IPS-18c (cell line): ENCODE data around the gene INSR.

Experiments
- H3K4me3 ChIP-seq: 2 replicates; pipeline ENCODE4 v1.7.0; 2013; ENCODE audit warnings: low read depth, mild to moderate bottlenecking, low read length, moderate library complexity; ENCODE audit not compliant: insufficient read depth
- H3K9me3 ChIP-seq: one replicate; pipeline ENCODE4 v1.6.1; 2013; ENCODE audit warnings: mild to moderate bottlenecking, low read length, moderate library complexity; ENCODE audit not compliant: control insufficient read depth, insufficient read depth

The INSR gene

GRCh38 chr19:7265963-7266362 lies 28.3 kb downstream of the INSR start:
- H3K4me3 ChIP-seq = no peak overlapping the region
- H3K9me3 ChIP-seq = no peaks in the 10 kb centered on the region

- H3K9me3 ChIP-seq = no peaks in the 10 kb centered on the region
- H3K4me3 ChIP-seq = no peak overlapping the region
These were observed 29.4 kb downstream of the INSR start for GRCh38 chr19:7264858-7265257.

- Histone ChIP-seq H3K4me3 (no peak overlapping the region), H3K9me3 (no peaks in the 10 kb centered on the region)
These were observed 30.7 kb downstream of the INSR start for GRCh38 chr19:7263521-7263920.

- no peak overlapping the region for H3K4me3 ChIP-seq
- no peaks in the 10 kb centered on the region for H3K9me3 ChIP-seq
These were observed 31.1 kb downstream of the INSR start for GRCh38 chr19:7263066-7263465.

- Histone ChIP-seq H3K9me3 (no peaks in the 10 kb centered on the region), H3K4me3 (no peak overlapping the region)
These were observed 31.7 kb downstream of the INSR start for GRCh38 chr19:7262470-7262869.

- Histone ChIP-seq H3K9me3 (no peaks in the 10 kb centered on the region), H3K4me3 (no peak overlapping the region)
These were observed 34.1 kb downstream of the INSR start for GRCh38 chr19:7260161-7260560.

GRCh38 chr19:7258840-7259395 lies 35.3 kb downstream of the INSR start:
- H3K4me3 ChIP-seq = no peak overlapping the region
- H3K9me3 ChIP-seq = no peaks in the 10 kb centered on the region

- Histone ChIP-seq H3K4me3 (no peak overlapping the region), H3K9me3 (no peaks in the 10 kb centered on the region)
These were observed 36.0 kb downstream of the INSR start for GRCh38 chr19:7258041-7258839.

GRCh38 chr19:7257148-7258040 lies 36.8 kb downstream of the INSR start:
- H3K4me3 ChIP-seq = no peak overlapping the region
- H3K9me3 ChIP-seq = no peaks in the 10 kb centered on the region

GRCh38 chr19:7255631-7256030 lies 38.6 kb downstream of the INSR start:
- no peak overlapping the region for H3K4me3 ChIP-seq
- no peaks in the 10 kb centered on the region for H3K9me3 ChIP-seq

GRCh38 chr19:7255119-7255518 lies 39.1 kb downstream of the INSR start:
- Histone ChIP-seq H3K4me3 (no peak overlapping the region), H3K9me3 (no peaks in the 10 kb centered on the region)

- H3K4me3 ChIP-seq = no peak overlapping the region
- H3K9me3 ChIP-seq = no peaks in the 10 kb centered on the region
These were observed 39.6 kb downstream of the INSR start for GRCh38 chr19:7254590-7254989.

GRCh38 chr19:7252364-7252763 lies 41.9 kb downstream of the INSR start:
- Histone ChIP-seq H3K4me3 (no peak overlapping the region), H3K9me3 (no peaks in the 10 kb centered on the region)

GRCh38 chr19:7251494-7251893 lies 42.7 kb downstream of the INSR start:
- Histone ChIP-seq H3K9me3 (no peaks in the 10 kb centered on the region), H3K4me3 (no peak overlapping the region)

- H3K4me3 ChIP-seq = no peak overlapping the region
- no peaks in the 10 kb centered on the region for H3K9me3 ChIP-seq
These were observed 43.3 kb downstream of the INSR start for GRCh38 chr19:7250951-7251350.

GRCh38 chr19:7250057-7250596 lies 44.1 kb downstream of the INSR start:
- Histone ChIP-seq H3K4me3 (no peak overlapping the region), H3K9me3 (no peaks in the 10 kb centered on the region)

GRCh38 chr19:7247155-7247554 lies 47.1 kb downstream of the INSR start:
- H3K9me3 ChIP-seq = no peaks in the 10 kb centered on the region
- no peak overlapping the region for H3K4me3 ChIP-seq

GRCh38 chr19:7246601-7247000 lies 47.6 kb downstream of the INSR start:
- Histone ChIP-seq H3K9me3 (no peaks in the 10 kb centered on the region), H3K4me3 (no peak overlapping the region)
